Colonic mucosa (tissue), 4 donors: ENCODE data around the gene C8G. TPM values are rescaled to one million over a fixed set of nuclear protein-coding genes. Genes with fewer than 3 reads are reported as not detected.

Experiments
- DNase-seq: peaks from one replicate; pipeline ENCODE4 v3.0.0-alpha.2; 2020
- H3K27ac ChIP-seq: fragments of 200-600 bp; one replicate; pipeline ENCODE4 v1.8.0; 2021
- H3K27me3 ChIP-seq: fragments of 200-600 bp; one replicate; pipeline ENCODE4 v1.8.0; 2021
- H3K36me3 ChIP-seq: fragments of 200-600 bp; one replicate; pipeline ENCODE4 v1.8.0; 2021
- H3K4me1 ChIP-seq: fragments of 200-600 bp; one replicate; pipeline ENCODE4 v1.8.0; 2021; ENCODE audit warnings: mild to moderate bottlenecking
- H3K4me3 ChIP-seq: fragments of 200-600 bp; one replicate; pipeline ENCODE4 v1.8.0; 2021
- H3K9ac ChIP-seq, 2 donors: one replicate each; pipeline ENCODE4 v1.7.0; 2013; ENCODE audit warnings: control low read depth in 2 of 2, low read depth in 2 of 2, low read length in 2 of 2
- H3K9me3 ChIP-seq: fragments of 200-600 bp; one replicate; pipeline ENCODE4 v1.8.0; 2021
- CTCF ChIP-seq: fragments of 200-600 bp; IDR thresholded peaks from one replicate; pipeline ENCODE4 v1.8.0; 2022; ENCODE audit warnings: antibody characterized with exemption, mild to moderate bottlenecking
- intact Hi-C: fragments of 100-400 bp; cut with DNase I; formaldehyde crosslinking; loops from one replicate; pipeline ENCODE4 v1.14.1; 2022
- total RNA-seq, 2 donors: library from RNA; stranded (reverse); fragmentation: NEBNext Ultra II Directional in 1 of 2; extraction: Animal tissue kit (Norgen Biotek cat#: 25700) in 1 of 2; gene quantifications; one replicate each; pipeline ENCODE4 v1.2.1, GENCODE V29; 2021
- donor health status: healthy.
- donor health status: DM: no; HTN: no; CAD: no.
- donor health status: DM: no; HTN: no; CAD: no.

C8G gene
- total RNA-seq, 2 donors from 2014 or later: 5.3 to 11.9 TPM

GRCh38 chr9:136954270-136955083, 9.4 kb downstream of the C8G start:
- Histone ChIP-seq H3K9me3 (no peaks in the 10 kb centered on the region), H3K27ac (no peak overlapping the region), H3K9ac (no peak overlapping the region), H3K36me3 (no peaks in the 10 kb centered on the region), H3K4me1 (peaks cover 4% of the 10 kb centered on the region), H3K27me3 (no peaks in the 10 kb centered on the region), H3K4me3 (no peak overlapping the region)
- DNase-seq: no peak
- intact Hi-C loops: no loop called here
- TF ChIP-seq CTCF: no peak

GRCh38 chr9:136955202-136955942, 10.3 kb downstream of the C8G start:
- no peak for TF ChIP-seq CTCF
- no peaks in the 10 kb centered on the region for H3K9me3 ChIP-seq
- no peak for DNase-seq
- intact Hi-C loops: no loop called here
- H3K27ac ChIP-seq: no peak overlapping the region
- no peaks in the 10 kb centered on the region for H3K36me3 ChIP-seq
- no peak overlapping the region for H3K4me3 ChIP-seq
- H3K4me1 ChIP-seq: peaks cover 4% of the 10 kb centered on the region
- no peak overlapping the region for H3K9ac ChIP-seq
- H3K27me3 ChIP-seq: no peaks in the 10 kb centered on the region

GRCh38 chr9:136955943-136956335, 10.9 kb downstream of the C8G start:
- TF ChIP-seq CTCF: no peak
- no peak for DNase-seq
- H3K4me1 ChIP-seq: peaks cover 4% of the 10 kb centered on the region
- H3K27ac ChIP-seq: no peak overlapping the region
- H3K36me3 ChIP-seq: no peaks in the 10 kb centered on the region
- H3K4me3 ChIP-seq: no peak overlapping the region
- intact Hi-C loops: no loop called here
- H3K9ac ChIP-seq: no peak overlapping the region
- H3K27me3 ChIP-seq: no peaks in the 10 kb centered on the region
- H3K9me3 ChIP-seq: no peaks in the 10 kb centered on the region

GRCh38 chr9:136956604-136957003, 11.6 kb downstream of the C8G start:
- Histone ChIP-seq H3K27ac (no peak overlapping the region), H3K36me3 (no peaks in the 10 kb centered on the region), H3K27me3 (no peaks in the 10 kb centered on the region), H3K9me3 (no peaks in the 10 kb centered on the region), H3K9ac (no peak overlapping the region), H3K4me3 (no peak overlapping the region), H3K4me1 (peaks cover under 1% of the 10 kb centered on the region)
- no peak for DNase-seq
- intact Hi-C loops: no loop called here
- no peak for TF ChIP-seq CTCF

- no peaks in the 10 kb centered on the region for H3K4me1 ChIP-seq
These were observed 12.4 kb downstream of the C8G start for GRCh38 chr9:136957461-136957860.

More at GRCh38 chr9:136957461-136957860, 12.4 kb downstream of the C8G start:
- Histone ChIP-seq H3K27ac (no peak overlapping the region), H3K36me3 (no peaks in the 10 kb centered on the region), H3K4me3 (no peak overlapping the region), H3K27me3 (no peaks in the 10 kb centered on the region), H3K9ac (no peak overlapping the region), H3K9me3 (no peaks in the 10 kb centered on the region)
- no peak for DNase-seq
- no peak for TF ChIP-seq CTCF
- intact Hi-C loops: no loop called here
